HepG2 (cell line): ENCODE results near the gene WWP2. TPM values are rescaled to one million over a fixed set of nuclear protein-coding genes. Genes with fewer than 3 reads are reported as not detected.

ENCODE experiments used
- ATAC-seq: fragments of 200-7000 bp; cut with Tn5 transposase; 3 replicates; pipeline ENCODE4 v1.9.1; 2020; ENCODE audit warnings: mild to moderate bottlenecking, moderate library complexity
- BruUV-seq: library from RNA; stranded (reverse); fragments of 400-500 nt; replicated peaks from 2 replicates; lab custom pipeline; 2021; lab: Mats Ljungman, UMichigan
- CTCF ChIA-PET: fragments of 300-600 bp; formaldehyde crosslinking; extraction: SDS; loops from one replicate; lab custom pipeline; 2021; ENCODE audit warnings: low total read pairs, inconsistent platforms, low intra/inter-chr PET ratio; lab: Yijun Ruan, JAX
- POLR2A ChIA-PET: fragments of 350-600 bp; sonication (Branson Sonifier 250); formaldehyde crosslinking; loops from one replicate; lab custom pipeline; 2020; ENCODE audit warnings: antibody characterized with exemption, inconsistent platforms; lab: Yijun Ruan, JAX
- DNase-seq: peaks from one replicate; pipeline ENCODE4 v3.0.0-alpha.2; 2015; ENCODE audit warnings: low spot score
- FAIRE-seq: peaks from 3 replicates; lab custom pipeline; 2011; peaks lifted over from hg19 to GRCh38; lab: Jason Lieb, UNC
- H2AFZ ChIP-seq: one replicate; pipeline ENCODE4 v1.6.1; 2011; ENCODE audit warnings: low read length, inconsistent platforms
- H3K27ac ChIP-seq: fragments of 300-600 bp; 3 replicates; pipeline ENCODE4 v1.8.0; 2011; ENCODE audit warnings: mixed run types, mild to moderate bottlenecking, mixed read lengths, low read length, inconsistent platforms; ENCODE audit not compliant: insufficient read depth; ENCODE audit errors: extremely low read length
- H3K27me3 ChIP-seq, 2 experiments: fragments of 200-600 bp in 1 of 2; 2 replicates in 1 of 2; 3 replicates in 1 of 2; pipeline versions ENCODE4 v1.6.0 to v1.8.0; 2011; ENCODE audit warnings: low read length in 2 of 2, mild to moderate bottlenecking in 2 of 2, moderate library complexity in 2 of 2, inconsistent platforms in 1 of 2; ENCODE audit not compliant: insufficient read depth in 2 of 2, control insufficient read depth in 1 of 2
- H3K36me3 ChIP-seq, 2 experiments: fragments of 200-600 bp in 1 of 2; replicated peaks in 1 of 2; 2 replicates in 1 of 2; 3 replicates in 1 of 2; pipeline versions ENCODE4 v1.5.1 to v1.8.0; 2011; ENCODE audit warnings: low read length in 2 of 2, inconsistent platforms in 1 of 2; ENCODE audit not compliant: insufficient read depth in 2 of 2, control insufficient read depth in 1 of 2
- H3K4me1 ChIP-seq: 2 replicates; pipeline ENCODE4 v1.5.1; 2012; ENCODE audit warnings: low read length, inconsistent platforms; ENCODE audit not compliant: insufficient read depth
- H3K4me2 ChIP-seq: 2 replicates; pipeline ENCODE4 v1.6.0; 2011; ENCODE audit warnings: low read depth, low read length, inconsistent platforms
- H3K4me3 ChIP-seq, 3 experiments: fragments of 200-600 bp in 1 of 3; sonication (generic), shearing (Covaris generic) in 1 of 3; replicated peaks in 1 of 3; 2 replicates each; pipeline ENCODE4 v1.5.1; 2011 to 2016; ENCODE audit warnings: low read length in 3 of 3, inconsistent platforms in 2 of 3, low read depth in 2 of 3, mild to moderate bottlenecking in 2 of 3, control low read depth in 1 of 3, mixed read lengths in 1 of 3; ENCODE audit not compliant: insufficient read depth in 1 of 3
- H3K79me2 ChIP-seq: one replicate; pipeline ENCODE4 v1.6.1; 2011; ENCODE audit warnings: low read length, inconsistent platforms; ENCODE audit not compliant: insufficient read depth
- H3K9ac ChIP-seq: 2 replicates; pipeline ENCODE4 v1.6.0; 2011; ENCODE audit warnings: mild to moderate bottlenecking, low read depth, low read length, inconsistent platforms; ENCODE audit not compliant: insufficient read depth
- H3K9me3 ChIP-seq: 2 replicates; pipeline ENCODE4 v1.5.1; 2012; ENCODE audit warnings: mild to moderate bottlenecking, low read length
- H4K20me1 ChIP-seq: 2 replicates; pipeline ENCODE4 v1.6.0; 2011; ENCODE audit warnings: inconsistent platforms, mild to moderate bottlenecking, low read length, moderate library complexity; ENCODE audit not compliant: insufficient read depth
- HBP1 ChIP-seq: IDR thresholded peaks from 2 replicates; pipeline ENCODE4 v1.6.1; 2016; ENCODE audit warnings: low read depth, control low read depth
- NKX3-1 ChIP-seq: sonication (generic); formaldehyde crosslinking; IDR thresholded peaks from 2 replicates; pipeline ENCODE4 v1.5.0; 2020; ENCODE audit warnings: missing genetic modification reagents
- PHB2 ChIP-seq: fragments of 450-650 bp; IDR thresholded peaks from 2 replicates; pipeline ENCODE4 v1.6.1; 2018; ENCODE audit not compliant: partially characterized antibody
- SKI ChIP-seq: fragments of 450-650 bp; IDR thresholded peaks from one replicate; pipeline ENCODE4 v1.6.1; 2018; ENCODE audit warnings: mild to moderate bottlenecking; ENCODE audit not compliant: partially characterized antibody
- TFE3 ChIP-seq: IDR thresholded peaks from 2 replicates; pipeline ENCODE4 v1.6.1; 2016
- ZNF614 ChIP-seq: IDR thresholded peaks from 2 replicates; pipeline ENCODE4 v1.6.1; 2018; ENCODE audit warnings: missing biosample characterization, missing genetic modification reagents, inconsistent platforms, borderline replicate concordance
- WGBS: methylation state at CpG from one replicate; pipeline ENCODE4 v1.1.6; 2017; ENCODE audit warnings: low lambda C conversion rate; 5-methylcytosine and 5-hydroxymethylcytosine counted together
- in situ Hi-C: cut with HindIII; loops from 2 replicates; pipeline ENCODE4 v1.10.0; 2017; ENCODE audit warnings: low pct_unique_long_range_greater_than_20kb; ENCODE audit not compliant: extremely low pct_ligation_motif_present
- intact Hi-C: fragments of 100-400 bp; cut with micrococcal nuclease; formaldehyde crosslinking; loops from one replicate; pipeline ENCODE4 v1.10.0; 2022; ENCODE audit not compliant: unreplicated experiment
- polyA plus RNA-seq, 8 experiments: library from polyadenylated mRNA; depleted of rRNA in 3 of 8; stranded (reverse) in 7 of 8; unstranded in 1 of 8; fragments of >200 nt; fragmentation: Illumina TruSeq in 4 of 8; extraction: Trizol in 4 of 8; gene quantifications; 2 replicates each; pipeline versions ENCODE4 v1.2.1 to v1.2.3, GENCODE V29; 2011 to 2016; ENCODE audit warnings: low read depth in 4 of 8, missing spikeins in 1 of 8, mixed read lengths in 1 of 8; ENCODE audit not compliant: insufficient read depth in 1 of 8
- total RNA-seq, 5 experiments: library from RNA; depleted of rRNA; stranded (reverse); fragments of >200 nt; fragmentation: Illumina TruSeq; extraction: Trizol; gene quantifications; 2 replicates each; pipeline ENCODE4 v1.2.3, GENCODE V29; 2016; ENCODE audit warnings: low read depth in 1 of 5
- TF ChIP-seq, protein P1 (sequence below): sonication (generic); formaldehyde crosslinking; IDR thresholded peaks from 2 replicates; pipeline ENCODE4 v1.4.0; 2020; ENCODE audit warnings: missing genetic modification reagents, mild to moderate bottlenecking, borderline replicate concordance
- TF ChIP-seq, protein P2 (sequence below): sonication (generic); formaldehyde crosslinking; IDR thresholded peaks from 2 replicates; pipeline ENCODE4 v1.8.1; 2022; ENCODE audit warnings: low read depth, mild to moderate bottlenecking, missing genetic modification reagents
- TF ChIP-seq, protein P3 (sequence below): sonication (generic); formaldehyde crosslinking; IDR thresholded peaks from 2 replicates; pipeline ENCODE4 v1.9.0; 2021; ENCODE audit warnings: missing genetic modification reagents, mild to moderate bottlenecking, borderline replicate concordance

The WWP2 gene
- total and polyA plus RNA-seq, 2 of the 13 experiments (the other 11 are each of a cell fraction or from before 2014, with no cell fraction given), result 11.4 to 28.2 TPM

DNA sequence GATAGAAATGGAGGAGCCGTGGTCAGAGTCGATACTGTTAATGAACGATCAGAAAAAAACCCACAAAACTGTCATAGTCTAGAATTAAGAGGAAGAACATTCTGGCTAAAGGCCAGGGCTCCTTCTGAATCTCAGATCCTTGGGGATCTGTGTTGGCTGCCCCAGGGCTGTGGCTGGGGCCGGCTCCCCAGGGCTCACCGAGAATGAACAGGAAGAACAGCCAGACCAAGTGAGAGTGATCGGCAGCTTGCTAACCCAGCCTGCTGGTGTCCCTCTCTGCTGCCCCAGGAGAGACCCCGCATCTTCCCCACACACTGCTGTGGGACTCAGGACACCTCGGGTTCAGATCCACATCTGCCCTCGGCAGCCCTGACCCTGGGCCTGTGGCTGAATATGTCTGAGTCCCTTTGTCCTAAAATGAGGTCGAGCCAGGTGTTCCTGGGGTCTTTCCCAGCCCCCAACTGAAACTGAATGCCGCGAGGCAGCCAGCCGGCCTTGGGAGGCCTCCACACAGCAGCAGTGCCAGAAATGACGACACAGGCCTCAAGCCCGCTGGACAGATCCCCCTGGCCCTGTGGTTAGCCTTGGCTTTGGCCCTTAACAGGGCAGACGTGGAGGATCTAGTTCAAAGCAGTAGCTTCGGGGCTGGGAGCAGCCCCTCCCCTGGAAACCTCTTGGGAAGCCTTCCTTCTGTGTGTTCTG is 165.1 kb downstream of the WWP2 start:
- no peaks in the 10 kb centered on the region for H3K9me3 ChIP-seq
- no peak overlapping the region for H2AFZ ChIP-seq
- H3K36me3 ChIP-seq, result peaks cover 14 to 25% of the 10 kb centered on the region in 2 experiments
- TSS peak; percentile 40 for BruUV-seq
- DNase-seq (peak; percentile 41), FAIRE-seq (no peak), ATAC-seq (peak; percentile 20)
- intact Hi-C loops, result no loop called here
- no peaks in the 10 kb centered on the region for H4K20me1 ChIP-seq
- ChIA-PET POLR2A (no interaction called here), CTCF (no interaction called here)
- in situ Hi-C loops, result loop anchor here (5.0 kb wide), 1 partner anchor 130 kb away; no protein-coding TSS in a partner anchor
- no peak overlapping the region for H3K4me3 ChIP-seq
- 73% methylated on average over 11 of the region's 17 CpGs for WGBS
- H3K27ac ChIP-seq, result no peak overlapping the region
- H3K9ac ChIP-seq, result no peak overlapping the region
- H3K27me3 ChIP-seq, result no peaks in the 10 kb centered on the region
- H3K4me2 ChIP-seq, result no peak overlapping the region
- no peaks in the 10 kb centered on the region for H3K79me2 ChIP-seq
- H3K4me1 ChIP-seq, result peaks cover 45% of the 10 kb centered on the region
- TF ChIP-seq SKI (peak; percentile 69), PHB2 (no peak), ZNF614 (CRISPR knock-in tag) (no peak), HBP1 (CRISPR knock-in tag) (no peak), TFE3 (CRISPR knock-in tag) (no peak), NKX3-1 (no peak)
- TF ChIP-seq, protein P1, sequence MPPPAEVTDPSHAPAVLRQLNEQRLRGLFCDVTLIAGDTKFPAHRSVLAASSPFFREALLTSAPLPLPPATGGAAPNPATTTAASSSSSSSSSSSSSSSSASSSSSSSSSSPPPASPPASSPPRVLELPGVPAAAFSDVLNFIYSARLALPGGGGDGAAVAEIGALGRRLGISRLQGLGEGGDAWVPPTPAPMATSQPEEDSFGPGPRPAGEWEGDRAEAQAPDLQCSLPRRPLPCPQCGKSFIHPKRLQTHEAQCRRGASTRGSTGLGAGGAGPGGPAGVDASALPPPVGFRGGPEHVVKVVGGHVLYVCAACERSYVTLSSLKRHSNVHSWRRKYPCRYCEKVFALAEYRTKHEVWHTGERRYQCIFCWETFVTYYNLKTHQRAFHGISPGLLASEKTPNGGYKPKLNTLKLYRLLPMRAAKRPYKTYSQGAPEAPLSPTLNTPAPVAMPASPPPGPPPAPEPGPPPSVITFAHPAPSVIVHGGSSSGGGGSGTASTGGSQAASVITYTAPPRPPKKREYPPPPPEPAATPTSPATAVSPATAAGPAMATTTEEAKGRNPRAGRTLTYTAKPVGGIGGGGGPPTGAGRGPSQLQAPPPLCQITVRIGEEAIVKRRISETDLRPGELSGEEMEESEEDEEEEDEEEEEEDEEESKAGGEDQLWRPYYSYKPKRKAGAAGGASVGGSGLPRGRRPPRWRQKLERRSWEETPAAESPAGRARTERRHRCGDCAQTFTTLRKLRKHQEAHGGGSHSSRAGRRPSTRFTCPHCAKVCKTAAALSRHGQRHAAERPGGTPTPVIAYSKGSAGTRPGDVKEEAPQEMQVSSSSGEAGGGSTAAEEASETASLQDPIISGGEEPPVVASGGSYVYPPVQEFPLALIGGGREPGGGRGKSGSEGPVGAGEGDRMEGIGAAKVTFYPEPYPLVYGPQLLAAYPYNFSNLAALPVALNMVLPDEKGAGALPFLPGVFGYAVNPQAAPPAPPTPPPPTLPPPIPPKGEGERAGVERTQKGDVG (CRISPR knock-in tag), result 0 out of 2 replicates have a peak, but pooled peaks have one; percentile 37
- TF ChIP-seq, protein P2, sequence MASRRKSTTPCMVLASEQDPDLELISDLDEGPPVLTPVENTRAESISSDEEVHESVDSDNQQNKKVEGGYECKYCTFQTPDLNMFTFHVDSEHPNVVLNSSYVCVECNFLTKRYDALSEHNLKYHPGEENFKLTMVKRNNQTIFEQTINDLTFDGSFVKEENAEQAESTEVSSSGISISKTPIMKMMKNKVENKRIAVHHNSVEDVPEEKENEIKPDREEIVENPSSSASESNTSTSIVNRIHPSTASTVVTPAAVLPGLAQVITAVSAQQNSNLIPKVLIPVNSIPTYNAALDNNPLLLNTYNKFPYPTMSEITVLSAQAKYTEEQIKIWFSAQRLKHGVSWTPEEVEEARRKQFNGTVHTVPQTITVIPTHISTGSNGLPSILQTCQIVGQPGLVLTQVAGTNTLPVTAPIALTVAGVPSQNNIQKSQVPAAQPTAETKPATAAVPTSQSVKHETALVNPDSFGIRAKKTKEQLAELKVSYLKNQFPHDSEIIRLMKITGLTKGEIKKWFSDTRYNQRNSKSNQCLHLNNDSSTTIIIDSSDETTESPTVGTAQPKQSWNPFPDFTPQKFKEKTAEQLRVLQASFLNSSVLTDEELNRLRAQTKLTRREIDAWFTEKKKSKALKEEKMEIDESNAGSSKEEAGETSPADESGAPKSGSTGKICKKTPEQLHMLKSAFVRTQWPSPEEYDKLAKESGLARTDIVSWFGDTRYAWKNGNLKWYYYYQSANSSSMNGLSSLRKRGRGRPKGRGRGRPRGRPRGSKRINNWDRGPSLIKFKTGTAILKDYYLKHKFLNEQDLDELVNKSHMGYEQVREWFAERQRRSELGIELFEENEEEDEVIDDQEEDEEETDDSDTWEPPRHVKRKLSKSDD (CRISPR knock-in tag), result no peak
- TF ChIP-seq, protein P3, sequence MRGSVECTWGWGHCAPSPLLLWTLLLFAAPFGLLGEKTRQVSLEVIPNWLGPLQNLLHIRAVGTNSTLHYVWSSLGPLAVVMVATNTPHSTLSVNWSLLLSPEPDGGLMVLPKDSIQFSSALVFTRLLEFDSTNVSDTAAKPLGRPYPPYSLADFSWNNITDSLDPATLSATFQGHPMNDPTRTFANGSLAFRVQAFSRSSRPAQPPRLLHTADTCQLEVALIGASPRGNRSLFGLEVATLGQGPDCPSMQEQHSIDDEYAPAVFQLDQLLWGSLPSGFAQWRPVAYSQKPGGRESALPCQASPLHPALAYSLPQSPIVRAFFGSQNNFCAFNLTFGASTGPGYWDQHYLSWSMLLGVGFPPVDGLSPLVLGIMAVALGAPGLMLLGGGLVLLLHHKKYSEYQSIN (CRISPR knock-in tag), result no peak
